Measurements from ENCODE around the gene PTGER1. TPM values are rescaled to one million over a fixed set of nuclear protein-coding genes. Genes with fewer than 3 reads are reported as not detected.
"Not testable (repeated sequence)": the region's sequence is repeated elsewhere in the genome, so short reads cannot be mapped to it uniquely, and the experiment has no call there.

Gene PTGER1, protein sequence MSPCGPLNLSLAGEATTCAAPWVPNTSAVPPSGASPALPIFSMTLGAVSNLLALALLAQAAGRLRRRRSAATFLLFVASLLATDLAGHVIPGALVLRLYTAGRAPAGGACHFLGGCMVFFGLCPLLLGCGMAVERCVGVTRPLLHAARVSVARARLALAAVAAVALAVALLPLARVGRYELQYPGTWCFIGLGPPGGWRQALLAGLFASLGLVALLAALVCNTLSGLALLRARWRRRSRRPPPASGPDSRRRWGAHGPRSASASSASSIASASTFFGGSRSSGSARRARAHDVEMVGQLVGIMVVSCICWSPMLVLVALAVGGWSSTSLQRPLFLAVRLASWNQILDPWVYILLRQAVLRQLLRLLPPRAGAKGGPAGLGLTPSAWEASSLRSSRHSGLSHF
- total RNA-seq (2014; rRNA removed), result not detected in 2 replicates
- polyA plus RNA-seq (2012), result 0.26 TPM

DNA sequence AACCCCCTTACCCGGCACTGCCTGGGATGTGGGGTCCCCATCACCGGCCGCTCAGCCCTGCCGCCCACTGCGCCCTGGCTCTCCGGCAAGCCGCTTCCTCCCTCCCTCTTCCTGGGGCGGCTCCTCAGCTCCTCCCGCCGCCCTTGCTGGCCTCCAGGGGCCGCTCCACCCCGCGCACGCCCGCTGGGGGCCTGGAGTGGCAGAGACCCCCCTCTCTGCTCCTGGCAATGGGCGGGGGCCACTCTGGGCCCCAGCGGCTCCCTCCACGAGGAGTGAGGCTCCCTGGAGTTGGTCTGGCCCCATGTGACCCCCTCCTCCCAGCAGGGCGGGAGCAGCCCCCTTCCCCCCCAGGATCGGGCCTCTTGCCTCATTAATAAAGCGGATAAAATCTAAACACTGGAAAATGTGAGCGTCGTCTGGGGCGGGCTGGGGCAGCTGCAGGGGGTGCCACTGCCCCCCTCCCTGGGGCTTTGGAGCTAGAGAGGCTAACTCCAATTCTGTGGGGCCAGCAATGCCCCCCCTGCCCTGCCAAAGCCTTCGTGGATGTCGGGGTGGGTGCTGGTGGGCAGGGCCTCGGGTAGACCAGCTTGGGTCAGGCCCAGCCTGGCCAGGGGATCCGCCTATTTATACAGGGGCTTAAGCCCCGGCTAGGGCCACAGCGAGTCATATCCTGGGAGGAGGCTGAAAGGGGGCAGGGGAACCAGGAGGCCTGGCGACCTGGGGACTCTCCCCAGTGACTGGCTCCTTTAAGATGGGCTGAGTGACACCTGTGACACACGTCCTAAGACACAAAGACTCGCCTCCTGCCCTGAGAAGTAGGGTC lies at the start of gene PTGER1:
Gene PTGER1 (minus strand): TSS at position 104 of the 823 bp plus-strand sequence. CDS start 1,034 bp downstream, outside the sequence.
- no peak for DNase-seq (ENCODE audit: low read depth)

DNA sequence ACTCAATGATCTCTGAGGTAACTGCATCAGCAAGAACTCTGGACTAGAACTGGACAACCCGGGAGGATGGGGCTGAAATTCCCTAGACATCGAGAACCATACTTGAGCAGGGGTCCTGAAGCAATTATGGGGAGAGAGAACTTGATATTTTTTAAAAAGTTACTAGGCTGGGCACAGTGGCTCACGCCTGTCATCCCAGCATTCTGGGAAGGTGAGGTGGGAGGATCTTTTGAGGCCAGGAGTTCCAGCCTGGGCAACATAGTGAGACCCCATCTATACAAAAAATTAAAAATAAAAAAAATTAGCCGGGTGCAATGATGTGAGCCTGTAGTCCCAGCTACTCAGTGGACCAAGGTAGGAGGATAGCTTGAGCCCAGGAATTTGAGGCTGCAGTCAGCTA lies 45.4 kb upstream of the PTGER1 start:
- DNase-seq (ENCODE audit: low read depth), result no peak

DNA sequence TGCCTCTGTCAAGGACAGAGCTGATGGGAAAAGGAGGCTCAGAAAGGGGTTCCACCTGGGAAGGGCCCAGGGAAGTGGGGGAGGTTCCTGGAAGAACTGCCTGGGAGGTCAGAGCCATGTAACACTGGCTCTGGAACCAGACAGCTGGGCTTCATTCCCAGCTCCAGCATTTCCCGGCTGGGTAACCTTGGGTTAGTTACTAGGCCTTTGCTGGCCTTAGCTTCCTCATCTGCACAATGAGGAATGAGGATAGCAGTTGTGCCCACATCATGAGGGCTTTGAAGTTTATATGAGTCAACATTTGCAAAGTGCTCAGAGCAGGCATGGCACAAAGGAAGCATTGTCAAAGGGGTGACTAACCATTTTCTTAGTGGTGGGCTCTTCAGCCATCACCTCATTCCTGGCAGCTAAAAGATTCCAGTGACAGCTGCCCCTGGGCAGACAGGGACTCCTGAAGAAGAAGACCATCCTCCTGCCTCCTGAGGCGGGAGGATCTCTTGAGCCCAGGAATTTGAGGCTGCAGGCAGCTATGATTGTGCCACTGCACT lies 44.8 kb upstream of the PTGER1 start:
- peak; percentile 97 for DNase-seq (ENCODE audit: low read depth)

DNA sequence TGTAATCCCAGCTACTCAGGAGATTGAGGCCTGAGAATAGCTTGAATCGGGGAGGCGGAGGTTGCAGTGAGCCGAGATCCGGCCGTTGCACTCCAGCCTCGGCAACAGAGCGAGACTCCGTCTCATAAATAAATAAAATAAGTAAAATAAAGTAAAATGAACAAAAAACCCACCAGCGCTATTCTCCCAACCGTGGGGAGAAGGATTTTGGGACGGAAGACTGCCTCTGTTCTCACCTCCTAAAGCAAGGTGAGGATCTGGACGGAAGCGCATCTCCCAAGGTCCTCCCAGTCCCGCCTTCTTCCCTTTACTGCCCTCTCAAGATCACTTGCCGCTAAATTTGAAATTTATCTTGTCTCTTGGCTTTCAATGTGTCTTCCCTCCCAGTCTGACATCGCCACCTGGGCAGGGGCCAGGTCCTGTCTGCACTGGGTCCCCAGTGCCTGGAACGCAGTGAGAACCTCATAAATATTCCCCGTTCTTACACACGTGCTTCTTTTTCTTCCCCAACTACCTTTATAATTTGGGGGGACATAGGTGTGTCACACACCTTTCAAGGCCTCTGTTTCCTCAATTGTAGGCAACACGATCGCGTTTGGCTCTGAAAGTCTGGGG lies 44.2 kb upstream of the PTGER1 start:
- no peak for DNase-seq (ENCODE audit: low read depth)

DNA sequence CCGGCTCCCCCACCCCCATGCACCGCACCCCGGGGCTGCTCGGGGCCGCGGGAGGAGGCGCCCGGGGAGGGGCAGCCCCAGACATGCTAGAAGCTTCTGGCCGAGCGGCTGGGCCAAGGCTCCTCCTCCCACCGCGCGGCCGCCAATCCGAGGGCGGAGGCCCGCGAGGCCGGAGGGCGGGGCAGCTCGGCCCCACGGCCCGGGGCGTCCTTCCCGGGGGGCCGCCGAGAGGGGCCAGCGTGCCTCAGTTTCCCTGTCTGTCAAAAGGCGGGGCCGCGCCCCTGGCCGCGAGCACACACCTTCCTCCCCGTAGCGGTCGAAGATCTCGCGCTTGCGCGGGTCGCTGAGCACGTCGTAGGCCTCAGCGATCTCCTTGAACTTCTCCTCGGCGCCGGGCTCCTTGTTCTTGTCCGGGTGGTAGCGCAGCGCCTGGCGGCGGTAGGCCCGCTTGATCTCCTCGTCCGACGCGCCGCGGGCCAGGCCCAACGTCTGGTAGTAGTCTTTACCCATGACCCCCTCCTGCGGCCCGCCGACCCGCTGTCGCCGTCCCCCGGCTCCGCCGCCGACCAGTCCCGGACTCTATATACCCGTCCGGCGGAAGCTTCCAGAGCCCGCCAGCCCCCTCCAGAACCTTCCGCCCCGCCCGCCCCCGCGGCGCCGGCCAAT lies 42.8 kb upstream of the PTGER1 start, which contains the start of gene DNAJB1:
Gene DNAJB1 (minus strand): TSS at position 558 of the 666 bp plus-strand sequence. CDS start 48 bp downstream, at position 510.
- peak; percentile 64 for DNase-seq (ENCODE audit: low read depth)

DNA sequence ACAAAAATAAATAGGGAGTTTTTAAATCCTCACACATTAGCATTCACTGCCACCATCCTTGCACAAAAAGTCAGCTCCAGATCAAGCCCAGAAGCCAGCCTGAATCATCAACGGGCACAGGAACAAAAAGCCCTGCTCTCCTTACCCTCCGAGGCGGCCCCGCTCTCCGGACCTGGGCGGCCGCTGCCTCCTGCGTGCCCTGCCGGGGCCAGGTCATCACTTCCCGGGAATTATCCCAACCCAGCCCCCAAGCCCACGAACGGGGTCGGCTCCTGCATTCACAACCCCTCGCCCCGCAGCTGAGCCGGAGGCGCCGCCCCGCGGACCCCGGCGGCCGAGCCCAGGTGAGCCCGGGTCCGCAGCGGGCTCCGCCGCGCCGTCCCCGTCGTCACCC lies 42.3 kb upstream of the PTGER1 start:
- DNase-seq (ENCODE audit: low read depth), result no peak

DNA sequence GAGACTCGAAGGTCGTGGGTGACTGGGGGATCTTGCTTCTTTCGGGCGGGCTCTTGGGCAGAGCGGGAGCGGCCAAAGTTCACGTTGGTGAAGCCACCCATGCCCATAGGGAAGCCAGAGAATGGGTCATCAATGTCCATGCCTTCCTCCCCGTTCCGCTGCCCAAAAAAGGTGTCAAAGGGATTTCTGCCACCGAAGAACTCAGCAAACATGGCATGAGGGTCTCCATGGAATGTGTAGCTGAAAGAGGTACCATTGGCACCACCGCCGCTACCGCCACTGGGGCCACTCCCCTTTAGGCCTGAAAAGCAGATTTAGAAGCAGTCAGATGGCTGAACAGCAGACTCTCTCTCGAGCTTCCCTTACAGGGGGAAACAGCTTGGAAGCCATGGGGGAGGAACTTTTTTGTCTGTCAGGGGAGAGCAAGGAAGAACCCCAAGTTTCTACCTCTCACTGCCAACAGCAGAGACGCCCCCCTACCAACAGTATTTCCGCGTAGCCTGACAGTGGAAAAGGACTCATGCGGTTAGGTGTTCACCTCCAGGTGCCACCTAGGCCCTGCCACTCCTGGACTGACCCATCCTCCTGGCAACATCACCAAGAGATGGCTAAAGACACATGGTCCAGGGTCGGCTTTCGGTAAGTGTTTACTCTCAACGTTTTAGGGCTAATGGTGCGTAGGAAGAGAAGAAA lies 41.7 kb upstream of the PTGER1 start:
- DNase-seq (ENCODE audit: low read depth), result no peak

DNA sequence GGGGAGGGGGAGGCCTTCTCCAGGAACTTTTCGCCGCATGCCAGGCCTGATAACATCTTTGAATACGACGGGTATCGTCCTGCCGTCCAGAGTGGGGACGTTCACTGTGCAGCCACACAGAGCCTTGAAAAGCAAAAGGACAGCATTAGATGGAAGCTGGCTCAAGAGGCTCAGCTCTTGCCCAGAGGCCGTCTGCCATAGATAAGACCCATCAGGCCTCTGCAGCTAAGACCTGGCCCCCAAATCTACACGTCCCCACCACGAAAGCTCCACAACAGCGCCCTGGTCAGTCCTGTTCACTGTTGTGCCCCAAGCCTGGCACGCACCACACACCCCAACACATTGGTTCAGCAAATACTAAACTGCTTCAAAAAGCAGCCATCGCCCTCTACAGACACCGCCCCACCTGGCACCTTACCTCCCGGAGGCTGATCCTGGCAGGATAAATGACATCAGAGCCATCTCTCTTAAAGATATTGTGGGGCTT lies 40.9 kb upstream of the PTGER1 start:
- no peak for DNase-seq (ENCODE audit: low read depth)

DNA sequence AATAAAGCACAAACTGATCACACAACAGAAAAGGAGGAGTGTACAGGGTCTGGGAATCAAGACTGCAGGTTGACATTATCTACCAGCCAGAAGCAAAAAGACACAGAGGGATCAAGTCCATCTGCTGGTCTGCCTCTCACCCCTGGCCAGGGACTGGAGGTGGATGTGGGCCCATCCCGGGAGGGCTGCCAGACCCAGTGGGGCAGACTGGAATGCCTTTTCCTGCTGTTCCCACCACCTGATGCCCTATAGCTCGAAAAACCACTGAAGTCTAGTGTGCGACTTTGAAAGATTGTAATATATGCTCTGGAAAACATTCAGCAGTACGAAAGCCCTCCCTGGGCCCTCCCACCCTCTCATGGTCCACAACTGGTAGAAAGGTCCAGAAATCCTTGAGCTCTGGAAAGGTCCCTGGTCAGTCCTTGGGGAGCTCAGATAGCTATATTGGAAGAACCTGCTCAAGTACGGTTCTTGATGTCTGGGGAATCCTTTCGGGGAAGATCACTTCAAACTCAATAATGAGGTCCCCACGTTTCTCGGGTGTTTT lies 40.4 kb upstream of the PTGER1 start:
- no peak for DNase-seq (ENCODE audit: low read depth)

DNA sequence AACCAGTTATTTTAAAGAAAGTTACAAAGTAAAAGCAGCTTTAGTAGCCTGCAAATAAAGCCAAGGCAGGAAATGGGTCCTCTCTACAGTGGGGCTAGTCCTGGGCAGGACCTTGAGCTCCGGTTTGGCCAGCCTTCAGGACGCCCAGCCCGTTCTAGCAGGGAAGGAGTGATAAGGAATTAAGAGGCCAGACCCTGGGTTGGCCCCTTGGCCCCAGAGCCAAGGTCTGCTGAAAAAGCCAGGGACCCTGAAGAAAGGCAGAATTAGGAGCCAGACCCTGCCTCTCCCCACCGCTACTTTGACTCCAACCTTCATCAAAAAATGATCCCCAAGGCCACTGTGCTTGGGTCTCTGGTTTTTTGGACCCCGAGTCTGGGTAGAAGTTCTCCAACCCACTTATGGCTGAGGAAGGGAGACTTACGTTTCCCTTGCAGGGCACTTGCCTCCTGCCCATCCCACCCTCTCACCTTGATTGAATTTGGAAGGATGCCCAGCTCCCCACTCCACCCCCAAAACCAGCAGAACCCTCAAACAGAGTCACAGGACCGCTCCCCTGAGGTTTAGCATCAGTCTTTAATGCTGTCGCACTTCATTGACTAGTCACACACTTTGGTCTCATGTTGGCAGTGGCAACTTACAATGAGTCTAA lies 39.2 kb upstream of the PTGER1 start:
- DNase-seq (ENCODE audit: low read depth), result no peak

DNA sequence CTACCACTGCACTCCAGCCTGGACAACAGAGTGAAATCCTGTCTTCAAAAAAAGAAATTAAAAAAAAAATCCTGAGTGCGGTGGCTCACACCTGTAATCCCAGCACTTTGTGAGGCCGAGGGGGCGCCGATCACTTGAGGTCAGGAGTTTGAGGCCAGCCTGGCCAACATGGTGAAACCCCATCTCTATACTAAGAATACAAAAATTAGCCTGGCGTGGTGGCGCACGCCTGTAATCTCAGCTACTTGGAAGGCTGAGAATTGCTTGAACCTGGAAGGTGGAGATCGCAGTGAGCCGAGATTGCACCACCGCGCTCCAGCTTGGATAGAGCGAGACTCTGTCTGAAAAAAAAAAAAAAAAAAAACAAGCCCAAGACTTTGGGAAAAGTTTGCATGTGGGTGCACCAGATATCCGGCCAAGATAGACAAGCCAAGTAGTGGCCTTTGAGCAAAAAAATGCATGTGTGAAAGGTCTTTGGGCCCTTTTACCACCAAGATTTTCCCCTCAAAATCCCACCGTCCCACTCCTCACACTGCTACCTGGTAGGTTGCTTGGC lies 37.3 kb upstream of the PTGER1 start:
- no peak for DNase-seq (ENCODE audit: low read depth)

DNA sequence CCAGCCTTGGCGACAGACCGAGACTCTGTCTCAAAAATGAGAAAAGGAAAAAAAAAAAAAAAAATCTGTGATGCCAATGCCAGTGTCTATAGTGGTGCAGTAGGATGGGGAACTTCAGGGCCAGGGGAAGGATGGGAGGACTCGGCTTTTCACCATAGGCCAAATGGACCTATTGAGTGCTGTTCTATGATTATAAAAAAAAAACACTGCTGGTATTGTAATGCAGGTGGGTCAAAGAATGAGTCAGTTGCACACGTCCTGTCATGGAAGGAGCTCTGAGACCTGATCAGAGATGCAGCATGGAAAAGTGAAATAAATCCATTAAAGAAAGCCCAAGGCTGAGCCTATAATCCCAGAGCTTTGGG lies 36.1 kb upstream of the PTGER1 start:
- no peak for DNase-seq (ENCODE audit: low read depth)

DNA sequence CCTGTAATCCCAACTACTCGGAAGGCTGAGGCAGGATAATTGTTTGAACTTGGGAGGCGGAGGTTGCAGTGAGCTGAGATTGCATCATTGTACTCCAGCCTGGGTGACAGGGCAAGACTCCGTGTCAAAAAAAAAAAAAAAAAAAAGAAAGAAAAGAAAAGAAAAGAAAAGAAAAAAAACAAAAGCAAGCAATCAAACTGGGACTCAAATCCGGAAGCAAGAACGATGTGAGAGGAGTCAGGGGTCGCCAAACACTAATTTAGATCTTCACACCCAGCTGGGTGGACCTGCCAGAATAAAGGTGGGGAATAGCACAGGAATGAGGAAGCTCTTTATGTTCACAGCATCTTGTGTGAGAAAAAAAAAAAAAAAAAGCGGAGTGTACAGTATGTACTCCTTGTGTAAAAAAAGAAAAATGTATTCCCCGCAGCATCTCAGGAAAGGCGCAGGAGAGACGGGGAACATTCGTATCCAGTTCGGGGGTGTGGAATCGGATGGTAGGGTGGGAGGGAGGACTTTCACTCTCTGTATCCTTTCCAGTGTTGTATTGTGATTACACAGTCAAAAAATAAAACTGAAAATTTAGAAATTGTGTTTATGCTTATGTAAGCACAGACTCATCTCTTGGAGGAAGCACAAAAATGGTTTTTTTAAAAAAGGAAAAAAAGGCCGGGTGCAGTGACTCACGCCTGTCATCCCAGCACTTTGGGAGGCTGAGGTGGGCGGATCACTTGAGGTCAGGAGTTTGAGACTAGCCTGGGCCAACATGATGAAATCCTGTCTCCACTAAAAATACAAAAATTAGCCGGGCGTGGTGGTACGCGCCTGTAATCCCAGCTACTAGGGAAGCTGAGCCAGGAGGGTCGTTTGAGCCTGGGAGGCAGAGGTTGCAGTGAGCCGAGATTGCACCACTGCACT lies 35.4 kb upstream of the PTGER1 start:
- DNase-seq (ENCODE audit: low read depth), result peak; percentile 76

DNA sequence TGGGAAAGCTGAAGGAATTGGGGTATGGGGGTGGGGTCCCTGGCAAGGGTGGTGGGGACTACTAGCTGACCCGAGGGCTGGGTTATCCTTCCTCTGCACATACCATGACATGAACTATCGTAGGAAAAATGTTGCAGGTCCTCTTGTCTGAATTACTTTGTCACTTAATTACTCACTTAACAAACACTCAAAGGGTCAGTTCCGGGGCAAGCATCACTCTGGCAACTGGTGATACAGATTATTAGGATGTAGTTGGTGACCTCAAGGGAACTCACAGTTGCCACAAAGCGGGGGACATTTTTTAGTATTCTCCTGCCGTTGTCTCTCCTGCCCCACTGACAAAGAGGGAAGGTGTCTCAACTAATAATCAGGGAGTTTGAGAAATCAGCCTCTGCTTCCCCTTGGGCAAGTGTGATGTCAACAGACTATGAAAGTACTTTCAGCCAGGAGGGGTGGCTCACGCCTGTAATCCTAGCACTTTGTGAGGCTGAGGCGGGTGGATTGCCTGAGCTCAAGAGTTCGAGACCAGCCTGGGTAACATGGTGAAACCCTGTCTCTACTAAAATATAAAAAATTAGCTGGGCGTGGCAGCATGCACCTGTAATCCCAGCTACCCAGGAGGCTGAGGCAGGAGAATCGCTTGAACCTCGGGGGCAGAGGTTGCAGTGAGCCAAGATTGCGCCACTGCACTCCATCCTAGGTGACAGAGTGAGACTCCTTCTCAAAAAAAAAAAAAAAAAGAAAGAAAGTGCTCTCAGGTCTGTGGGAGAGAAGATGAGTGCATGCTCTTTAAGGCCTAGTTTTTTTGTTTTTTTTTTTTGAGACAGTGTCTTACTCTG lies 32.8 kb upstream of the PTGER1 start:
- DNase-seq (ENCODE audit: low read depth), result peak; percentile 61

DNA sequence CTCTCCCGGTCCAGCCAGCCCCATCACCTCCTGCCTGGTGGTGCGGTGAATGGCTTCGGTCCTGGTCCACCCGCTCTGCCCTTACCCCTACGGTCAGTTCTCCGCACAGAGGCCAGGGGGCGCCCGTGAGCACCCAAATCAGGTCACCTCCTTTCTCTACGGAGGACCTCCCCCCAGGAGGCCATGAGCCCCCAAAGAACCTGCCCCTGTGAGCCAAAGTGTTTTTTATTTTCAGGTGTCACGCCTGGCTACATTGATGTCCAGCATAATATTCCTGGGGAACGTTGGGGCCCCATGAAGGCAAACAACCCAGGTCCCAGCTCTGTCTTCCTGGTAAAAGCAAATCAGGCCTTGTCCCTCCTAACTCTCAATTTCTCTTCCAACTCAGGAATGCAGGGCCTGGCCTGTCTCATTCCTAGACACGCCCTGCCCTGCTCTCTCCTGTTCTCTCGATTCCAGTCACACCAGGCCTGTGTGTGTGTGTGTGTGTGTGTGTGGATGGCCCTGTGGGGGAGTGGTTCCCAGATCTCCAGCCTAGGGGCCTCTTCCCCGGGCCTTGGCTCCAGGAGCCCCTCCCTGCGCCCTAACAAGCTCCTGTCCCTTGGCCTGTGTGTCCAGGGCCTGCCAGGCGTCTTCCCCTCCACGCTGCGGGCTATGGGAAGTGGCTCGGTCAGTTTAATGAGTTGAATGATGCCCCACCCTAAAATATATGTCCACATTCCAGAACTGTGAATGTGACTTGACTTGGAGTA lies 30.5 kb upstream of the PTGER1 start:
- DNase-seq (ENCODE audit: low read depth), result peak; percentile 58

DNA sequence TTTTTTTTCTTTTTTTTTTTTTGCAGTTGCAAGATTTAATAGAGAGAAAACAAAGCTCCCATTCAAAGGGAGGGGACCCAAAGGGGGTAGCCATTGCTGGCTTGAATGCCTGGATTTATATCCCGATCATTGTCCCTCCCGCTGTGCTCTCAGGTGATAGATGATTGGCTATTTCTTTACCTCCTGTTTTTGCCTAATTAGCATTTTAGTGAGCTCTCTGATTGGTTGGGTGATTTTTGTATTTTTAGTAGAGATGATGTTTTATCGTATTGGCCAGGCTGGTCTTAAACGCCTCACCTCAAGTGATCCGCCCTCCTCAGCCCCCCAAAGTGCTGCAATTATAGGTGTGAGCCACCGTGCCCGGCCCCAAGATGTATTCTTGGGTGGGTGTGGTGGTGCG lies 29.4 kb upstream of the PTGER1 start:
- DNase-seq (ENCODE audit: low read depth), result not testable (repeated sequence)

DNA sequence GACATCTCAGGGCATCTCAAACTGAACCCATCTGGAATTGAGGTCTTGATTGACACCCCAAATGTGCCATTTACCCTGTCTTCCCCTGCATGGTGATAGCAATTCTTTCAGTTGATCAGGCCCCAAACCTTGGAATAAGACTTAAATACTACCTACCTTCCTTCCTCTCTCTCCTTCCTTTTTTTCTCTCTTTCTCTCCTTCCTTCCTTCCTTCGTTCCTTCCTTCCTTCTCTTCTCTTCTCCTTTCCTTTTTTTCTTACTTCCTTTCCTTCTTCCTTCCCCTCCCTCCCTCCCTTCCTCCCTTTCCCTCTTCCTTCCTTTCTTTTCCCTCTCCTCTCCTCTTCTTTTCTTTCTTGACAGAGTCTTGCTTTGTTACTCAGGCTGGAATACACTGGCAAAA lies 28.1 kb upstream of the PTGER1 start:
- DNase-seq (ENCODE audit: low read depth), result no peak
